Peyer's patch (tissue), 4 donors: ENCODE measurements around the gene AOPEP.

ENCODE experiments used
- CTCF ChIP-seq, 6 experiments: fragments of 450-650 bp in 4 of 6; fragments of 200-600 bp in 2 of 6; sonication (generic) in 1 of 6; IDR thresholded peaks; one replicate each; pipeline ENCODE4 v1.5.1; 2017 to 2019; ENCODE audit warnings: antibody characterized with exemption in 6 of 6, mild to moderate bottlenecking in 3 of 6, moderate library complexity in 1 of 6
- POLR2A ChIP-seq, 2 donors: fragments of 450-650 bp; IDR thresholded peaks; one replicate each; pipeline ENCODE4 v1.5.1; 2017; ENCODE audit warnings: antibody characterized with exemption in 2 of 2, mild to moderate bottlenecking in 2 of 2, moderate library complexity in 2 of 2

DNA sequence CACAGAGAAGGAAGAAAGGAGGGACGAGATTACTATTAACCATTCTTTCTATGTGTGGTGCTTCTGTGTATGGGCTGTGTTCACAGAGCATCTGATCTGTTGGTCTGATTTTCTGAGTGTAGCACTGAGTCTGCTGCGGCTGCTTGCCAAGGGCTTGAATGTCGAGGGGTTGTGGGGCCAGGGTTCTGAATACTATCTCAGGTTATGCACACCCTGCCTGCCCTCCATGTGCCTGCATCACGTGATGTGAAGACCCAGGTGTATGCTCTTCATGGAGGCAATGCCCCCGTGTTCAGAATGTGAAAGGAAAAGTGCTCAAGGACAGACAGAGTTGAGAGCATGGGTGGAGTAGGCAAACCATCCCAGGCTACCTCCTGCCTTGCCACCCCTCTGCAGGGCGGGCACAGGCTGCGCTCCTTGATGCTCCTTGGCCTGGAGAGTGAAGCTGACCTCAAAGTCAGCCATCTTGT is 336.1 kb downstream of the AOPEP start:
- TF ChIP-seq CTCF (IDR thresholded peaks at IDR 0.05): no peak
- TF ChIP-seq POLR2A (IDR thresholded peaks at IDR 0.05): no peak
